Measurements from ENCODE around the gene DENND4B. TPM values are rescaled to one million over a fixed set of nuclear protein-coding genes. Genes with fewer than 3 reads are reported as not detected.
"Not testable (repeated sequence)": the region's sequence is repeated elsewhere in the genome, so short reads cannot be mapped to it uniquely, and the experiment has no call there.

The DENND4B gene
- total RNA-seq, 1 donor from 2014 or later: 257 TPM

- Mint-ChIP-seq H3K27ac (peak overlapping the region; percentile 92), H3K4me3 (peak overlapping the region; percentile 88), H3K27me3 (no peaks in the 10 kb centered on the region), H3K9me3 (no peaks in the 10 kb centered on the region), H3K4me1 (peaks cover 38% of the 10 kb centered on the region), H3K36me3 (ENCODE audit: low read depth) (peaks cover 1% of the 10 kb centered on the region)
- TF ChIP-seq CTCF (IDR thresholded peaks at IDR 0.05): no peak
- CTCF ChIA-PET: interaction anchor here (1.1 to 4.6 kb wide), 15 partner anchors 18 to 475 kb away, joined by 3 to 49 read pairs (median 12); partner anchors contain the start of genes CREB3L4, DENND4B, GATAD2B and NPR1
- ATAC-seq (ENCODE audit: low read depth) (peak; percentile 70), DNase-seq (peak; percentile 52)
- intact Hi-C loops (cut with micrococcal nuclease): loop anchor here (1.0 kb wide), 2 partner anchors 8 to 18 kb away; partner anchors contain the start of genes CREB3L4 and JTB
- POLR2A ChIA-PET: interaction anchor here (0.8 to 5.0 kb wide), 22 partner anchors 9 to 351 kb away, joined by 3 to 116 read pairs (median 8); partner anchors contain the start of genes CREB3L4, CRTC2, DENND4B and GATAD2B
Observed at GRCh38 chr1:153985341-153985912, 38.9 kb upstream of the DENND4B start.

GRCh38 chr1:153984123-153984894 is 37.8 kb upstream of the DENND4B start:
- ATAC-seq (ENCODE audit: low read depth): no peak
- Mint-ChIP-seq H3K27me3 (no peaks in the 10 kb centered on the region), H3K9me3 (no peaks in the 10 kb centered on the region), H3K27ac (peak overlapping the region; percentile 13), H3K36me3 (ENCODE audit: low read depth) (no peaks in the 10 kb centered on the region), H3K4me3 (peak overlapping the region; percentile 47), H3K4me1 (peaks cover 32% of the 10 kb centered on the region)
- no peak for TF ChIP-seq CTCF (IDR thresholded peaks at IDR 0.05)
- intact Hi-C loops (cut with micrococcal nuclease): no loop called here
- ChIA-PET CTCF (interaction anchor here (1.2 to 4.6 kb wide), 7 partner anchors 17 to 209 kb away, joined by 3 to 49 read pairs (median 28); partner anchors contain the start of genes CREB3L4, DENND4B, GATAD2B and SLC27A3), POLR2A (interaction anchor here (0.6 to 5.0 kb wide), 11 partner anchors 9 to 423 kb away, joined by 3 to 116 read pairs (median 26); partner anchors contain the start of genes CREB3L4, CRTC2, DENND4B and GATAD2B)
- no peak for DNase-seq

DNA sequence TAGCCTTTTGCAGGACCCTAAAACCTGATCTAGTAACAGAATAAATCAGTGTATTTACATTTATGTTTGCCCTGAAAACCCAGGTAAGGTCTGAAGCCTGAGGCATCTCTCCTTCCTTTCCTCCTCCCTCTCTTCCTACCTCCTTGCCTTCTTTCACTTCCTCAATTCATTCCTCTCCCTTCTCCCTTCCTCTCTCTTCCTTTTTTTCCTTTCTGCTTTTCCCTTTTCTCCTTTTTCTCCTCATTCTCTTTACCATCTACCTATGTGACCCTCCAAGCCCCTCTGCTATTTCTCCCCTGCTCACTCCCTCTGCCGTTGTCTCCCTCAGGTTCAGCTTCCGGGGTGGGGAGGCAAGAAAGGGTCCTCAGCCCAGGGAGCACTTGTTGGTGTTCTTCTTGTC is 35.2 kb upstream of the DENND4B start:
- H3K27ac Mint-ChIP-seq; CTCF ChIA-PET; H3K4me3 Mint-ChIP-seq; ATAC-seq (ENCODE audit: low read depth); H3K27me3 Mint-ChIP-seq; H3K9me3 Mint-ChIP-seq; intact Hi-C loops (cut with micrococcal nuclease); DNase-seq: not testable (repeated sequence)
- H3K4me1 Mint-ChIP-seq: peaks cover 42% of the 10 kb centered on the region
- peaks cover 10% of the 10 kb centered on the region for H3K36me3 Mint-ChIP-seq (ENCODE audit: low read depth)
- POLR2A ChIA-PET: interaction anchor here (0.6 to 8.0 kb wide), 3 partner anchors 10 to 254 kb away, joined by 3 to 230 read pairs (median 96); partner anchors contain the start of genes CREB3L4, INTS3, RPS27 and SLC39A1

GRCh38 chr1:153979091-153979490 is 32.6 kb upstream of the DENND4B start:
- intact Hi-C loops (cut with micrococcal nuclease); ATAC-seq (ENCODE audit: low read depth); H3K27ac Mint-ChIP-seq; H3K27me3 Mint-ChIP-seq; H3K4me3 Mint-ChIP-seq; DNase-seq; H3K9me3 Mint-ChIP-seq: not testable (repeated sequence)
- Mint-ChIP-seq H3K4me1 (peaks cover 32% of the 10 kb centered on the region), H3K36me3 (ENCODE audit: low read depth) (peaks cover 31% of the 10 kb centered on the region)
- CTCF ChIA-PET: interaction anchor here (0.7 to 1.9 kb wide), 3 partner anchors 34 to 165 kb away, joined by 3 to 7 read pairs (median 4); no protein-coding TSS in a partner anchor
- POLR2A ChIA-PET: interaction anchor here (0.6 to 8.0 kb wide), 6 partner anchors 12 to 381 kb away, joined by 3 to 230 read pairs (median 68); partner anchors contain the start of genes CREB3L4, DENND4B, GATAD2B and RPS27

GRCh38 chr1:153978274-153978909 is 31.9 kb upstream of the DENND4B start:
- peak overlapping the region; percentile 96 for H3K27ac Mint-ChIP-seq
- H3K4me1 Mint-ChIP-seq: peaks cover 32% of the 10 kb centered on the region
- ATAC-seq (ENCODE audit: low read depth) (no peak), DNase-seq (no peak)
- intact Hi-C loops (cut with micrococcal nuclease): no loop called here
- POLR2A ChIA-PET: interaction anchor here (0.6 to 8.0 kb wide), 11 partner anchors 8 to 412 kb away, joined by 3 to 230 read pairs (median 25); partner anchors contain the start of genes CREB3L4, CRTC2, DENND4B and GATAD2B
- H3K36me3 Mint-ChIP-seq (ENCODE audit: low read depth): peaks cover 38% of the 10 kb centered on the region
- CTCF ChIA-PET: interaction anchor here (1.2 to 2.9 kb wide), 5 partner anchors 8 to 164 kb away, joined by 4 to 15 read pairs (median 7); partner anchors contain the start of genes CREB3L4, CRTC2 and RAB13
- H3K9me3 Mint-ChIP-seq: no peaks in the 10 kb centered on the region
- peak overlapping the region; percentile 98 for H3K4me3 Mint-ChIP-seq
- no peak for TF ChIP-seq CTCF (IDR thresholded peaks at IDR 0.05)
- H3K27me3 Mint-ChIP-seq: no peaks in the 10 kb centered on the region

Measured in activated B cell treated with CpG ODN at 0.5 μM for 24 hours (primary cell).